Thyroid gland (tissue), 4 donors: ENCODE results near the gene ZNF330.

Experiments used
- POLR2A ChIP-seq, 2 donors: fragments of 450-650 bp; IDR thresholded peaks; one replicate each; pipeline ENCODE4 v1.6.1; 2017; ENCODE audit warnings: antibody characterized with exemption in 2 of 2, mild to moderate bottlenecking in 2 of 2, moderate library complexity in 1 of 2
- TF ChIP-seq, protein P1 (sequence below), 6 experiments: fragments of 200-600 bp in 3 of 6; fragments of 450-650 bp in 3 of 6; sonication (generic) in 3 of 6; IDR thresholded peaks; one replicate each; pipeline ENCODE4 v1.5.1; 2016 to 2019; ENCODE audit warnings: antibody characterized with exemption in 6 of 6, mild to moderate bottlenecking in 2 of 6, inconsistent platforms in 1 of 6, moderate library complexity in 1 of 6

DNA sequence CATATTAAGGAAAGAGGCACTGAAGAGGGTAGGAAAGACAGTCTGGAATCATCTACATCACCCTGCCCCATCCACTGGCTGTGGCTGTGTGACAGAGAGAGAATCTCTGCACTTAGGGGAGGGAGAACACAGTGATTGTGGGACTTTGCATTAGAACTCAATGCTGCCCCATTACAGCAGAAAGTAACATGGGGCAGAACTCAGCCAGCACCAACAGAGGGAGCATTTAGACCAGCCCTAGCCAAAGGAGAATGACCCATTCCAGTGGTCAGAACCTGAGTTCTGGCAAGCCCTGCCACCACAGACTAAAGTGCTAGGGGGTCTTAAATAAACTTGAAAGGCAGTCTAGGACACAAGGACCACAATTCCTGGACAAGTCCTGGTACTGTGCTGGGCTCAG lies 37.9 kb downstream of the ZNF330 start:
- TF ChIP-seq, protein P1, sequence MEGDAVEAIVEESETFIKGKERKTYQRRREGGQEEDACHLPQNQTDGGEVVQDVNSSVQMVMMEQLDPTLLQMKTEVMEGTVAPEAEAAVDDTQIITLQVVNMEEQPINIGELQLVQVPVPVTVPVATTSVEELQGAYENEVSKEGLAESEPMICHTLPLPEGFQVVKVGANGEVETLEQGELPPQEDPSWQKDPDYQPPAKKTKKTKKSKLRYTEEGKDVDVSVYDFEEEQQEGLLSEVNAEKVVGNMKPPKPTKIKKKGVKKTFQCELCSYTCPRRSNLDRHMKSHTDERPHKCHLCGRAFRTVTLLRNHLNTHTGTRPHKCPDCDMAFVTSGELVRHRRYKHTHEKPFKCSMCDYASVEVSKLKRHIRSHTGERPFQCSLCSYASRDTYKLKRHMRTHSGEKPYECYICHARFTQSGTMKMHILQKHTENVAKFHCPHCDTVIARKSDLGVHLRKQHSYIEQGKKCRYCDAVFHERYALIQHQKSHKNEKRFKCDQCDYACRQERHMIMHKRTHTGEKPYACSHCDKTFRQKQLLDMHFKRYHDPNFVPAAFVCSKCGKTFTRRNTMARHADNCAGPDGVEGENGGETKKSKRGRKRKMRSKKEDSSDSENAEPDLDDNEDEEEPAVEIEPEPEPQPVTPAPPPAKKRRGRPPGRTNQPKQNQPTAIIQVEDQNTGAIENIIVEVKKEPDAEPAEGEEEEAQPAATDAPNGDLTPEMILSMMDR (IDR thresholded peaks at IDR 0.05): no peak
- TF ChIP-seq POLR2A (IDR thresholded peaks at IDR 0.05): no peak
